GM19328 (cell line): ENCODE measurements around the gene SAC3D1.

ENCODE experiments used
- ATAC-seq: cut with Tn5 transposase; IDR thresholded peaks from one replicate; pipeline ENCODE4 v1.9.1; 2021; ENCODE audit warnings: mild to moderate bottlenecking, moderate library complexity; ENCODE audit not compliant: unreplicated experiment

SAC3D1 gene

DNA sequence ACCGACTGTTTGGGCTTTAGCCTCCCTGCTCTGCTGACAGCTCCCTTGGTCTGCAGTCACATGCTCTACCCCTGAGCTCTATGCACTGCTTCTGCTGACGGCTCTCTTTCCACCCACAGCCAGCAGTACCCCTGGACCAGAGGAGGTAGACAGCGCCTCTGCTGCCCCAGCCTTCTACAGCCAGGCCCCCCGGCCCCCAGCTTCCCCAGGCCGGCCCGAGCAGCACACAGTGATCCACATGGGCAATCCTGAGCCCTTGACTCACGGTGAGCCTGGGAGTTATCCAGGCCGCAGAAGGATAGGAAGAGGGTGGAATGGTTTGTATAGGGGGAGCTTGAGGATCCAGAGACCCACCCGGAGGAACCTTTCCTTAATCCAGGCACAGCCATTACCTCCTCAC is 45.8 kb downstream of the SAC3D1 start:
- no peak for ATAC-seq

DNA sequence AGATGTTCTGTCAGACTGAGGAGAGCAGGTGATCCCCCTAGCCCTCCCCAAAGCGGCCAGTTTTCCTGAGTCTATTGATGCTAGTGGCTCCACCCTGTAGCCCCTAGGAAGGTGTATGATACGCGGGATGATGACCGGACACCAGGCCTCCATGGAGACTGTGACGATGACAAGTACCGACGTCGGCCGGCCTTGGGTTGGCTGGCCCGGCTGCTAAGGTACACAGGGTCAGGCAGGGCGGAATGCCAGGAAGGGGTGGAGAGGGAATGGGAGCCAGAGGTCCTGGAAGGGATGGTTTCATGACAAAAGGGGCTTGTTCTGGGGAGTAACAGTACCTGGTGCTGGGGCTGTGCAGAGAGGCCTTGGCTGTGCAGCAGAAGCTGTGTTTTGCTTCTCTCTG is 46.2 kb downstream of the SAC3D1 start:
- no peak for ATAC-seq

GRCh38 chr11:65087827-65088226 is 46.8 kb downstream of the SAC3D1 start:
- no peak for ATAC-seq

- no peak for ATAC-seq
Observed at GRCh38 chr11:65089621-65090020, 48.6 kb downstream of the SAC3D1 start.

- ATAC-seq = no peak
Observed at GRCh38 chr11:65090628-65091027, 49.6 kb downstream of the SAC3D1 start.
